T-helper 2 cell treated with Interferon-gamma antibody and Interleukin-4, amounts not matched to agents 5 μg/mL and 100 μg/mL, for 36 hours (primary cell): ENCODE data around the gene CD79A.

Experiments
- DNase-seq: peaks from one replicate; pipeline ENCODE4 v3.0.0; 2021; ENCODE audit warnings: low spot score
- H3K27ac Mint-ChIP-seq: one replicate; pipeline ENCODE4 v1.8.0; 2021; ENCODE audit warnings: mild to moderate bottlenecking, mixed read lengths
- H3K27me3 Mint-ChIP-seq: one replicate; pipeline ENCODE4 v1.8.0; 2021; ENCODE audit warnings: low read depth, mixed read lengths
- H3K36me3 Mint-ChIP-seq: one replicate; pipeline ENCODE4 v1.8.0; 2021; ENCODE audit warnings: low read depth, mixed read lengths
- H3K4me1 Mint-ChIP-seq: one replicate; pipeline ENCODE4 v1.8.0; 2021; ENCODE audit warnings: low read depth, mixed read lengths
- H3K4me3 Mint-ChIP-seq: one replicate; pipeline ENCODE4 v1.8.0; 2022; ENCODE audit warnings: mild to moderate bottlenecking, moderate library complexity, mixed read lengths
- H3K9me3 Mint-ChIP-seq: one replicate; pipeline ENCODE4 v1.8.0; 2021; ENCODE audit warnings: mixed read lengths

The CD79A gene

DNA sequence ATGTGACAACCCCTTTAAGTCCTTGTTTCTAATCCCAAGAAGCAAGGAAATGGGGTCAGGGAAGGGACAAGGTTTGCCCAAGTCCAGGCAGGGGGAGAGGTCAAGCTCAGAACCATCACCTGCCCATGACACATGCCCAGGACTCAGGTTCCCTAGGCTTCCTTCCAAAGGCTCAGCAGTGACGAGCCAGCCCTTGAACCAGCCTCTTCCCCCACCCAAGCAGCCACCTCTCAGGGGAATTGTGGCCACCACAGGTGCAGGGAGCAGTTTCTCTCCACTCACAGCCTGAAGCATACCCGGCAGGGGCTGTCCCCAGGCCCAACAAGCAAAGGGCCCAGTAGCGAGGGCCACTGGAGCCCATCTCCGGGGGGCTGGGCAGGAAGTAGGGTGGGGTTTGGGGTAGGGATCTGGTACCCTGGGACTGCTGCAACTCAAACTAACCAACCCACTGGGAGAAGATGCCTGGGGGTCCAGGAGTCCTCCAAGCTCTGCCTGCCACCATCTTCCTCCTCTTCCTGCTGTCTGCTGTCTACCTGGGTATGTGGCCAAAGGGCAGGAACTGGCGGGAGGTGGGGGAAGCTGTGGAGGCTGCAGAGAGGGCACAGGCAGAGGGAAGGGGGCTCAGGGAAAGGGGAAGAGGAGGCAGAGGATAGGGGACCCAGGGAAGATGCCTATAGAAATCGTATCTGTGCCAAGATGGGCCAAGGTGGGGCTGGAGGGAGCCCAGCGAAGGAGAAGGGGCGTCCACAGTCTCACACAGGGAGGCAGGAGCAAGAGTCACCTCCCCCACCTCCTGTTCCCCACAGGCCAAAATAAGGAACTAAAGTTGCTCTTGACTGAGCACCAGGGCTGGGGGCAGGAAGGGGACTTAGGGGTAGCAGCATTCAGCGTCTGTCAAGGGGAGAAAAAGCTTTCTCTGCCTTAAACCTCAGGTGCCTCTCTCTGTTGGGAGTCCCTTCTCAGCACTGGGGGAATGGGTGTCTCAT lies at the start of gene CD79A:
Gene CD79A (plus strand): TSS at position 433 of the 986 bp plus-strand sequence. CDS start 26 bp downstream, at position 459.
- peak within 1 kb of the TSS; percentile 38 for H3K4me3 Mint-ChIP-seq
- no peaks in the 10 kb centered on the region for H3K9me3 Mint-ChIP-seq
- DNase-seq, result no peak
- H3K4me1 Mint-ChIP-seq, result peaks cover 54% of the 10 kb centered on the region
- H3K27ac Mint-ChIP-seq, result peak within 1 kb of the TSS; percentile 100
- H3K36me3 Mint-ChIP-seq, result peaks cover 9% of the 10 kb centered on the region
- H3K27me3 Mint-ChIP-seq, result no peaks in the 10 kb centered on the region

DNA sequence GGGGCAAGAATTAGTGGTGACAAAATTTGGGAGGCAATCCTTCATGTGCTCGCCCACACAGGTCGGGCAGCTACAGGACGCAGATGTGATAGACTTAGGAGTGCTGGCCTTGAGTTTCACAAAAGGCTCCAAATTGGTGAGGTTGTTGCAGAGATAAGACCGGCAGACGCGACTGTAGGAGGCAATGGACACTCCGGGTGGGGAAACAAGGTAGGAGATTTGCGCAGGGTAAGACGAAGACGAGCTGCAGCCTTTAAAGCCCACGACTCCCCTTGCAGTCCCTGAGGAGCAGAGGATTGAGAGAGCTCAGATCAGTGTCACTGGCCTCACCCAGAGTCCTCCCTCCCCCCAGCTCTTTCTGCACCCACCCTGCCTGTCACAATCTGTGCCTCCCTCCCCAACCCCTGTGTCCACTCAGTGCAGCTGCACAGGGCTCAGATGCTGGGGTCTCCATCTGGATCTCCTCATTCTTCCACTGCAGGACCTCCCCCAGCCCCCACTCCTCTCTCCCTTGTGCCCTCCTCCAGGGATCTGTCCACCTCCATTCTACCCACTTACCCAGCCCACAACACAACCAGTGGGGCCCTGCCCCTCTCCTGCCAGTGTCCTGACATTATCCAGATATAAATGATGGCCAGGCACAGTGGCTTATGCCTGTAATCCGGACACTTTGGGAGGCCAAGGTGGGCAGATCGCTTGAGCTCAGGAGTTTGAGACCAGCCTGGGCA lies 38.9 kb upstream of the CD79A start:
- H3K27me3 Mint-ChIP-seq, result peaks cover 28% of the 10 kb centered on the region
- H3K9me3 Mint-ChIP-seq, result no peaks in the 10 kb centered on the region
- H3K36me3 Mint-ChIP-seq, result no peaks in the 10 kb centered on the region
- DNase-seq, result no peak
- H3K4me1 Mint-ChIP-seq, result no peaks in the 10 kb centered on the region
- no peak overlapping the region for H3K27ac Mint-ChIP-seq
- no peak overlapping the region for H3K4me3 Mint-ChIP-seq

DNA sequence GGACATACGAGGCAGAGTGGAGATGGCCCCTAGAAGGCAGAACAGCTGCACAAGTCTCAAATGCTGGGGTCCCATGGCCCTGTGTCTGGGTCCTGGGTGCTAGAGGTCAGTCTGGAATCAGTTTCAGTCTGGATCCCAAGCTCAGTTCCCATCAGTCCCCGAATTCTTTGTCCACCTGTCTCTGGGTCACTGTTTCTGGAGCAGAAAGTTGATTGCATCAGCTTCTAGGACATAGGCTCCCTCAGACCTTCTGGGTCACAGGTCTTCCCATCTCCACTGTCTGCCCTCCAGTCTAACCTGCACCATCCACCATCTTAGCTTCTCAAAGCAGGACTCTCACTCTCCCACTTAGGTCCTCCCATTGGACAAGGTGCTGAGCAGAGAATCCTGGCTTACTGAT lies 37.9 kb upstream of the CD79A start:
- H3K36me3 Mint-ChIP-seq, result no peaks in the 10 kb centered on the region
- H3K4me1 Mint-ChIP-seq, result no peaks in the 10 kb centered on the region
- H3K27me3 Mint-ChIP-seq, result peaks cover 29% of the 10 kb centered on the region
- H3K27ac Mint-ChIP-seq, result no peak overlapping the region
- no peak for DNase-seq
- no peaks in the 10 kb centered on the region for H3K9me3 Mint-ChIP-seq
- H3K4me3 Mint-ChIP-seq, result no peak overlapping the region

DNA sequence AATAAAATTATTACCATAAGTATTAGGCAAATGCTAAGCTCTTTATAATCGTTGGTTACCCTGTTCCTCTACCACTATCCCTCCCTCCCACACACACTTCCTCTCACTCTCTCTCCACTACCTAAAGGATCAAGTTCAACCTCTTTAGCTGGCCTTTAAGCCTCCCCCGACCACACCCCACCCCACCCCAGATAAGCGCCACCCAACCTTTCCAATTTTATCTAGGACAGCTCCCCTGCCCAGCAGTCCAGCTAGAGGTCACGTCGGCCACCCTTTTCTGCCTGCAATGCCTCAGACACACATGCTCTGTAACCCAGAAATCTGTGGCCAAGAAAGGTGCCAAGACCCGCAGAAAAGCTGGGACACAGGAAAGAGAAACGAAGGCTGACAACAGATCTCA lies 33.7 kb upstream of the CD79A start:
- peaks cover 9% of the 10 kb centered on the region for H3K27me3 Mint-ChIP-seq
- H3K9me3 Mint-ChIP-seq, result no peaks in the 10 kb centered on the region
- no peaks in the 10 kb centered on the region for H3K36me3 Mint-ChIP-seq
- no peaks in the 10 kb centered on the region for H3K4me1 Mint-ChIP-seq
- DNase-seq, result no peak
- no peak overlapping the region for H3K27ac Mint-ChIP-seq
- H3K4me3 Mint-ChIP-seq, result no peak overlapping the region

DNA sequence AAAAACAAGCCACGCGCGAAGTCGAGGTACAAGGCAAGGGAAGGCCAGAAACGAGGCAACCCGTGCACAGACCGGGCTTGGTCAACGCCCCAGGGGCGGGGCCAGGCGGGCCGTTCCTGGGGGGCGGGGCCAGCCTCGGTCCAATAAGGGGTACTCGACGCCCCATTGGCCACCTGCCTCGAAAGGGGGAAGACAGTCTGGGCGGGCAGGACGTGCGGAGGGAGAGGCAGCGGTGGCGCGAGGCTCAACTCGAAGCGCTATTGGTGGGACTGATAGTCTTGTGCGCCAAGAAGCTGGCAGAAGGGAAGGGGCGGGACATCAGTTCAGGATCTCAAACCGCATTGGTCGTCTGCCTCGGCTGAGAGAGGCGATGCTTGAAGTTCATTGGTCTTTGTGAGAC lies 32.5 kb upstream of the CD79A start, which contains the start of gene LYPD4:
Gene LYPD4 (minus strand): TSS at position 83 of the 400 bp plus-strand sequence. CDS start 5,398 bp downstream, outside the sequence.
- Mint-ChIP-seq H3K9me3 (no peaks in the 10 kb centered on the region), H3K27me3 (peaks cover 9% of the 10 kb centered on the region), H3K4me1 (no peaks in the 10 kb centered on the region), H3K36me3 (no peaks in the 10 kb centered on the region), H3K27ac (peak within 1 kb of the TSS; percentile 11), H3K4me3 (no peak within 1 kb of the TSS)
- no peak for DNase-seq

DNA sequence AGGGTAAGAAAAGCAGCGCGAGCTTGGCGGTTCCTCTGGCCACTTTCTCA lies 32.3 kb upstream of the CD79A start, which contains the start of gene DMRTC2:
Gene DMRTC2 (plus strand): TSS at position 42 of the 50 bp plus-strand sequence. CDS start 2,387 bp downstream, outside the sequence.
- DNase-seq, result no peak
- H3K4me1 Mint-ChIP-seq, result no peaks in the 10 kb centered on the region
- H3K27ac Mint-ChIP-seq, result peak within 1 kb of the TSS; percentile 11
- H3K27me3 Mint-ChIP-seq, result peaks cover 9% of the 10 kb centered on the region
- no peaks in the 10 kb centered on the region for H3K36me3 Mint-ChIP-seq
- no peak within 1 kb of the TSS for H3K4me3 Mint-ChIP-seq
- no peaks in the 10 kb centered on the region for H3K9me3 Mint-ChIP-seq

DNA sequence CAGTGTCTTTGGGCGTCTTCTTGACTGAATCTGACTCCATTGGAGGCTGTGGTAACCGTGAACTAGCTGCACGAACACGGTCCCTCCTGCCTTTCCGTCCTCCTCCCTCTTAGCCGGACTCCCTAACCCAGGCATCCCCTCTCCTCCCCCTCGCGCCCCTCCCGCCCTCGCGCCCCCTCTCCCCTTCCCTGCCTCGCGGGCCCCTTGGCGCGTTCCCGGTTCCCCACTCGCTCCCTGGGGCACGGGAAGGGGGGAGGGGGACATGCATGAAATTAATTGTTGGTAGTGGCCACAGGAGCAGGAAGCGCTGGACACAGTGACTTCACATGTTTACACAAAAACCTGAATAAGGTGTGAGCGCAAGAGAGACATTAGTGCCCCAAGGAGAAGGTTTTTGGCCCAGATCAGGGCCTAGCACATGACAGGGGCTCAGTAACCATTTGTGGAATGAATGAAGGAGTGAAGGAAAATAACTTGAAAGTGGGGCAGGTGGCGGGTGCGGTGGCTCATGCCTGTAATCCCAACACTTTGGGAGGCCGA lies 32.0 kb upstream of the CD79A start:
- DNase-seq, result no peak
- no peaks in the 10 kb centered on the region for H3K9me3 Mint-ChIP-seq
- peaks cover 8% of the 10 kb centered on the region for H3K27me3 Mint-ChIP-seq
- no peak overlapping the region for H3K27ac Mint-ChIP-seq
- no peaks in the 10 kb centered on the region for H3K4me1 Mint-ChIP-seq
- no peaks in the 10 kb centered on the region for H3K36me3 Mint-ChIP-seq
- no peak overlapping the region for H3K4me3 Mint-ChIP-seq

DNA sequence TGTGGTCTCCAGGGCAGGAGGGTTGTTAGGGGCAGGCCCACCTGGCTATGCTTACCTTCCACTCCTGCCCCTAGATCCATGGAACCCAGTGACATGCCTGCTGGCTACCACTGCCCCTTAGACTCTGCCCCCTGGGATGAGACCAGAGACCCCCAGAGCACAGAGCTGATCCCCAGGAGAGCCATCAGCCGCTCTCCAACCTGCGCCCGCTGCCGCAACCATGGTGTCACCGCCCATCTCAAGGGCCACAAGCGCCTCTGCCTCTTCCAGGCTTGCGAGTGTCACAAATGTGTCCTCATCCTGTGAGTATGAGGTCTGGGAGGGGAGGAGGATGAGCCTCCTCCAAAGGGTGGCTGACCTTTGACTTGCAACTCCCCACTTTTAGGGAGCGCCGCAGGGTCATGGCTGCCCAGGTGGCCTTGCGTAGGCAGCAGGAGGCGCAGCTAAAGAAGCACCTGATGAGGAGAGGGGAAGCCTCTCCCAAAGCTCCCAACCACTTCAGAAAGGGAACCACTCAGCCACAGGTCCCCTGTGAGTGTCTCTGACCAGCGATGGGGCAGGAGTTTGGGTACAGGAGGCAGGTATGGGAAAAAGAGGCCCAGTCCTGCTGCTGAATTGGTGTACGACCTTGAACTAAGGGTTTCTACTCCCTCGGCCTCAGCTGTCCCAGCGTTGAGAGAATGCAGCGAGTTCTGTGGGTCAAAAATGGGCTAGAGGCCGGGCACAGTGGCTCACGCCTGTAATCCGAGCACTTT lies 29.6 kb upstream of the CD79A start:
- no peaks in the 10 kb centered on the region for H3K9me3 Mint-ChIP-seq
- no peak overlapping the region for H3K27ac Mint-ChIP-seq

DNA sequence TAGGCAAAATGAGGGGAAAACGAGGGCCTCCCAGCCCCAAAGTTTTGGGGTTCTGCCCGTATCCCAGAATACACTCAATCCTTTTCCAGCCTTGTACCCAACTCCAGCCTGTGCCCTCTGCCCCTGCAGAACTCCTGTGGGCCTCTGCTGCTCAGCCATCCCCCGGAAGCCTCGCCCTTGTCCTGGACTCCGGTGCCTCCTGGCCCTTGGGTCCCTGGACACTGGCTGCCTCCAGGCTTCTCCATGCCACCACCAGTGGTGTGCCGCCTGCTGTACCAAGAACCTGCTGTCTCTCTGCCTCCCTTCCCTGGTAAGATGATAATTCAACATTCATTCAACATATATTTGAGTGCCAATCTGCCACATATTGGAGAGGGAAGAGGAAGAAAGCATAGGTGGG lies 28.4 kb upstream of the CD79A start:
- Mint-ChIP-seq H3K9me3 (no peaks in the 10 kb centered on the region), H3K27me3 (peaks cover 27% of the 10 kb centered on the region), H3K4me1 (no peaks in the 10 kb centered on the region), H3K27ac (no peak overlapping the region), H3K36me3 (no peaks in the 10 kb centered on the region), H3K4me3 (no peak overlapping the region)
- DNase-seq, result no peak

More for the DNA sequence above, 29.6 kb upstream of the CD79A start:
- no peaks in the 10 kb centered on the region for H3K4me1 Mint-ChIP-seq
- no peak overlapping the region for H3K4me3 Mint-ChIP-seq
- DNase-seq, result no peak
- no peaks in the 10 kb centered on the region for H3K36me3 Mint-ChIP-seq
- H3K27me3 Mint-ChIP-seq, result peaks cover 21% of the 10 kb centered on the region

DNA sequence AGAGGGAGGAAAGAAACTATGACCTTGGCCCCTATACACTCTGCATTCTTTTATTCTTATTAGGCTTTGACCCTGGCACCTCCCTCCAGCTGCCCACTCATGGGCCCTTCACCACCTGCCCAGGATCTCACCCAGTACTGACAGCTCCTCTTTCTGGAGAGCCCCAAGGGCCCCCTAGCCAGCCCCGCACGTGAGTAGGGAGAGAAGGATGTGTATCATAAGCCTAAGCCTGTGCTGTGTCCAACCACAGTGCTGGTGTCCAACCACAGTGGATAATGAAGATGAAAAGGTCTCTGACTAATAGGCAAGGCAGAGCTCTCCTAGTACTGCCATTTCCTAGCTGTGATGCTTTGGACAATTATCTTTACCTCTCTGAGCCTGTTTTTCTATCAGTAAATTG lies 28.0 kb upstream of the CD79A start:
- peaks cover 28% of the 10 kb centered on the region for H3K27me3 Mint-ChIP-seq
- DNase-seq, result no peak
- no peak overlapping the region for H3K27ac Mint-ChIP-seq
- no peaks in the 10 kb centered on the region for H3K4me1 Mint-ChIP-seq
- no peak overlapping the region for H3K4me3 Mint-ChIP-seq
- H3K9me3 Mint-ChIP-seq, result no peaks in the 10 kb centered on the region
- no peaks in the 10 kb centered on the region for H3K36me3 Mint-ChIP-seq

DNA sequence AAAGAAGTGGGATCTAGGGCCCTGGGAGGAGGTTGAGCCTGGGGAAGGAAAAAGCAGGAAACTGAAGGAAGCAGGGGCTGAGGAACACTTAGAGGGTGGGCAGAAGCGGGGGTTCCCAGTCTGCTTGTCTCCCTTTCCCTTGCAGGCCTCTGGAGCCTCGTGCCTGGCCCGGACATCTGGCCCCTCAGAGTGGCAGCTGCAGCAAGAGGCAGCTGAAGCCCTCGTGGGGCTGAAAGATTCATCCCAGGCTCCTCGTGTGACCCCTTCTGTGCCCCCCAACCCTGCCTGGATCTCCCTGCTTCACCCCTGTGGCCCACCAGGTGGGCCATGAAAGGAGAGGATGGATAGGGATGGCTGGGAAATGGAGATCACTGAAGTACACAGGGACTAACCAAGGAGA lies 26.7 kb upstream of the CD79A start:
- Mint-ChIP-seq H3K9me3 (no peaks in the 10 kb centered on the region), H3K27ac (no peak overlapping the region), H3K4me1 (no peaks in the 10 kb centered on the region), H3K27me3 (peaks cover 39% of the 10 kb centered on the region), H3K36me3 (no peaks in the 10 kb centered on the region), H3K4me3 (no peak overlapping the region)
- DNase-seq, result no peak

DNA sequence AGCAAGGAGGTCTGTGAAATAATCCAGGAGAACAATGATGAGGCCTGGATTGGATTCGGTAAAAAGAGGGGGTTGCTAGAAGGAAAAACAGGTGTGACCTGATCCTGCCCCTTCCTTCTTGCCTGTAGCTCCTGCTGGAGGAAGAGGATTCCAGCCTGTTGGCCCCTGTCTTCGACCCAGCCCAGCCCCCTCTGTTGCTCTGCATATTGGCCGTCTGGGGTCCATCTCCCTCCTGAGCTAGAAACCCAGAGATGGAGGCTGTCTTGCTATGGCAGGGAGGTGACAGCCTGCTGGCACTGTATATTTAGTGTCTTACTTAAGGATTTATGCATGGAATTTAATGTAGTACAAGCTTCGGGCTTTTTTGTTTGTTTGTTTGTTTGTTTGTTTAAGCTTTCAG lies 25.6 kb upstream of the CD79A start:
- Mint-ChIP-seq H3K4me1 (no peaks in the 10 kb centered on the region), H3K27me3 (peaks cover 39% of the 10 kb centered on the region), H3K36me3 (no peaks in the 10 kb centered on the region), H3K4me3 (no peak overlapping the region), H3K27ac (no peak overlapping the region), H3K9me3 (no peaks in the 10 kb centered on the region)
- DNase-seq, result no peak

DNA sequence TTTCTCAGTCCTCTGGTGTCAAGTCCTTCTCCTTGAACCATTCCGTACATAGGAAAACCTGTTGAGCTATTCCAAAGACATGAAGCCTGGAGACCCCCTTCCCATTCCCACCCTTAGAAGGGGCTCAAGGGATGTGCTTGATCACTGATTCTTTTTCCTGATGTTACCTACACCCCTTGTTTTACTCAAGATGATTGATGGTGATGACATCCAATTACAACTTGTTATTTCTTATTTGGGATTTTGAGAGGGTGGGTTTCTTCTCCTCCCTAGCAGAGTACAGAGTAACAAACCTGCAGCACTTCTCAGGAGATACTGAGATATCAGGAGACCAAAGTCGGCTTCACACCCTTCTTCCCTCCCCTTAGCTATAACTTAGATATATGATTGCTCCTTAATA lies 23.7 kb upstream of the CD79A start:
- no peak for DNase-seq
- Mint-ChIP-seq H3K4me1 (no peaks in the 10 kb centered on the region), H3K27ac (no peak overlapping the region), H3K9me3 (no peaks in the 10 kb centered on the region), H3K27me3 (peaks cover 39% of the 10 kb centered on the region), H3K36me3 (no peaks in the 10 kb centered on the region), H3K4me3 (no peak overlapping the region)

DNA sequence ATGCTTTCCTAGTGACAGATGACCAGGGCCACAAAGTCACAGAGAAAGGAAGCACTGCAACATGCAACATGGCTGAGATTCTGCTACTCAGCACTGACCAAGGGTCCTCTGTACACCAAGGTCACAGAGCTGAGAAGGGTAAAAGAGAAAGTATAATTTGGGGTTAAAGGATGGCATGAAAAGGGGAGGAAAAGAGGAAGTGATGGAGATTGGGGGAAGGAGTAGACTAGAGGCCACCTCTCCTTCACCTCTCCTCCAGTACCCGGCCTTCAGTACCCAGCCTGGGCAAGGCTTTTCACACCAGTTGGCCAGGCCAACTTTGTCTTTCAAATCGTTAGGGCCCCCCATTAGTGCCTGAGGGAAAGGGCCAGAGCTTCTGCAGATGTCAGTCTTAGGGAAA lies 23.3 kb upstream of the CD79A start:
- H3K9me3 Mint-ChIP-seq, result no peaks in the 10 kb centered on the region
- peaks cover 39% of the 10 kb centered on the region for H3K27me3 Mint-ChIP-seq

More for the DNA sequence above, 23.3 kb upstream of the CD79A start:
- Mint-ChIP-seq H3K27ac (no peak overlapping the region), H3K4me1 (no peaks in the 10 kb centered on the region), H3K36me3 (no peaks in the 10 kb centered on the region), H3K4me3 (no peak overlapping the region)
- no peak for DNase-seq
